Heart left ventricle (tissue), 16 donors: ENCODE results near the gene NEURL1. TPM values are rescaled to one million over a fixed set of nuclear protein-coding genes. Genes with fewer than 3 reads are reported as not detected.

Experiments
- ATAC-seq, 4 donors: fragments of 200-7000 bp; cut with Tn5 transposase; one replicate each; pipeline ENCODE4 v1.9.1; 2020 to 2022; ENCODE audit warnings: moderate library complexity in 4 of 4, mild to moderate bottlenecking in 3 of 4, moderate number of reproducible peaks in 1 of 4
- DNase-seq, 5 donors: peaks; one replicate each; pipeline ENCODE4 v3.0.0-alpha.2; 2020
- H3K27ac ChIP-seq, 12 donors: fragments of 200-600 bp; sonication (generic) in 4 of 12; one replicate each; pipeline versions ENCODE4 v1.5.0 to v1.8.0; 2016 to 2022; ENCODE audit warnings: mild to moderate bottlenecking in 2 of 12
- H3K27me3 ChIP-seq, 9 donors: fragments of 200-600 bp; sonication (generic) in 2 of 9; one replicate each; pipeline versions ENCODE4 v1.5.1 to v1.8.0; 2016 to 2022; ENCODE audit warnings: mild to moderate bottlenecking in 3 of 9
- H3K36me3 ChIP-seq, 9 donors: fragments of 200-600 bp; sonication (generic) in 2 of 9; one replicate each; pipeline versions ENCODE4 v1.5.0 to v1.8.0; 2018 to 2022; ENCODE audit warnings: mild to moderate bottlenecking in 2 of 9
- H3K4me1 ChIP-seq, 12 donors: fragments of 200-600 bp; sonication (generic) in 4 of 12; one replicate each; pipeline versions ENCODE4 v1.5.0 to v1.8.0; 2016 to 2022; ENCODE audit warnings: mild to moderate bottlenecking in 3 of 12
- H3K4me3 ChIP-seq, 12 donors: fragments of 200-600 bp; sonication (generic) in 4 of 12; one replicate each; pipeline versions ENCODE4 v1.5.0 to v1.8.0; 2017 to 2022; ENCODE audit warnings: mild to moderate bottlenecking in 9 of 12, moderate library complexity in 4 of 12
- H3K9me3 ChIP-seq, 12 donors: fragments of 200-600 bp; sonication (generic) in 4 of 12; one replicate each; pipeline versions ENCODE4 v1.5.0 to v1.8.0; 2016 to 2022; ENCODE audit warnings: mild to moderate bottlenecking in 1 of 12
- POLR2A ChIP-seq, 2 donors: fragments of 450-650 bp; IDR thresholded peaks; one replicate each; pipeline ENCODE4 v1.6.1; 2017; ENCODE audit warnings: antibody characterized with exemption in 2 of 2, mild to moderate bottlenecking in 2 of 2, moderate library complexity in 2 of 2
- WGBS, 4 donors: extraction: QIAGEN DNeasy Blood & Tissue Kit in 2 of 4; methylation state at CpG; one replicate each; pipeline versions ENCODE4 v1.1.5 to v1.1.7; 2013 to 2018; 5-methylcytosine and 5-hydroxymethylcytosine counted together
- intact Hi-C, 10 donors: fragments of 100-400 bp; cut with DNase I; formaldehyde crosslinking; loops; one replicate each; pipeline versions ENCODE4 v1.11.1 to v1.14.2; 2022
- polyA plus RNA-seq, 2 donors: library from polyadenylated mRNA; stranded (reverse); fragments of 200-250 nt; gene quantifications; one replicate each; pipeline ENCODE4 v1.2.3, GENCODE V29; 2013
- total RNA-seq, 9 donors: library from RNA; depleted of rRNA in 2 of 9; stranded (reverse); fragments of >200 nt in 2 of 9; fragmentation: NEBNext Ultra II Directional in 3 of 9; extraction: Animal tissue kit (Norgen Biotek cat#: 25700) in 3 of 9; gene quantifications; one replicate each; pipeline versions ENCODE4 v1.1.0 to v1.2.4, GENCODE V29; 2016 to 2023
- TF ChIP-seq, protein P1 (sequence below), 12 donors: fragments of 200-600 bp; sonication (generic) in 4 of 12; IDR thresholded peaks; one replicate each; pipeline versions ENCODE4 v1.5.0 to v1.8.0; 2018 to 2022; ENCODE audit warnings: antibody characterized with exemption in 12 of 12, mild to moderate bottlenecking in 5 of 12
- donor health status: ischemic (EF 13 %, LVEDD 7.1; RV severe dilation, severe dysfunction).
- donor health status: healthy with polysubstance abuse.
- donor health status: DM: no; HTN: yes; CAD: no.
- donor health status: DM: no; HTN: no; CAD: no.
- donor health status: ischemic (EF 25% LVEDD 6.9; RV normal size, moderate dysfunction).
- donor health status: ischemic (EF 25% LVEDD 5.7; RV mildly dilated, moderate dysfunction).
- donor health status: healthy.
- donor health status: DM: yes; HTN: yes; CAD: no.
- donor health status: ischemic (EF 35%, LVEDD 5.7; RV mildly dilated, moderate dysfunction).
- donor health status: nonischemic (EF 11% LVEDD 7.7; RV severe dilation, severe dysfunction).
- donor health status: DM: yes; HTN: yes; CAD: no.
- donor health status: PGD.
- donor health status: ischemic (EF 29% LVEDD 5.4; RV normal size, mild dysfunction).
- donor health status: nonischemic (EF 23%, LVEDD 6.1; RV moderate dilation, normal function).

The NEURL1 gene
- total and polyA plus RNA-seq, 11 donors = 0.07 to 0.64 (median 0.14) TPM; not detected in 2

DNA sequence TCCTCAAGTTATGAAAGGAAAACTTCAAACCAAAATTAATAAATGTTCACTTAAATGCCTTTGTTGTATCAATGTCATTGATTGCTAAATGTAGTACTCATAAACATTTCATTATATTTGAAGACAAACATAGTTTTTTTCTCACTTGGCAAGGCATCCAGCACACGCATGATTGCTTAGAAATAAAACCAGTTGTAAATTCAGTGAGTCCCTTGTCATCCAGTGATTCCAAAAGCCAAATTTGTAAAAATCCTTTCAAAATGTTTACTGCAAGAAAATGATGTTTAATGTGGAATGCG is 6.1 kb upstream of the NEURL1 start:
- intact Hi-C loops = loop anchor here in 2 of 10 donors (2.0 kb wide), 1 partner anchor 71 kb away; no protein-coding TSS in a partner anchor
- no peak for TF ChIP-seq POLR2A (IDR thresholded peaks at IDR 0.05)
- TF ChIP-seq, protein P1, sequence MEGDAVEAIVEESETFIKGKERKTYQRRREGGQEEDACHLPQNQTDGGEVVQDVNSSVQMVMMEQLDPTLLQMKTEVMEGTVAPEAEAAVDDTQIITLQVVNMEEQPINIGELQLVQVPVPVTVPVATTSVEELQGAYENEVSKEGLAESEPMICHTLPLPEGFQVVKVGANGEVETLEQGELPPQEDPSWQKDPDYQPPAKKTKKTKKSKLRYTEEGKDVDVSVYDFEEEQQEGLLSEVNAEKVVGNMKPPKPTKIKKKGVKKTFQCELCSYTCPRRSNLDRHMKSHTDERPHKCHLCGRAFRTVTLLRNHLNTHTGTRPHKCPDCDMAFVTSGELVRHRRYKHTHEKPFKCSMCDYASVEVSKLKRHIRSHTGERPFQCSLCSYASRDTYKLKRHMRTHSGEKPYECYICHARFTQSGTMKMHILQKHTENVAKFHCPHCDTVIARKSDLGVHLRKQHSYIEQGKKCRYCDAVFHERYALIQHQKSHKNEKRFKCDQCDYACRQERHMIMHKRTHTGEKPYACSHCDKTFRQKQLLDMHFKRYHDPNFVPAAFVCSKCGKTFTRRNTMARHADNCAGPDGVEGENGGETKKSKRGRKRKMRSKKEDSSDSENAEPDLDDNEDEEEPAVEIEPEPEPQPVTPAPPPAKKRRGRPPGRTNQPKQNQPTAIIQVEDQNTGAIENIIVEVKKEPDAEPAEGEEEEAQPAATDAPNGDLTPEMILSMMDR (IDR thresholded peaks at IDR 0.05) = no peak
- Histone ChIP-seq H3K27me3 (peaks cover 0 to 2% (median 0%) of the 10 kb centered on the region in 9 donors), H3K36me3 (no peaks in the 10 kb centered on the region), H3K4me1 (peaks cover 0 to 12% (median 0%) of the 10 kb centered on the region in 12 donors), H3K9me3 (no peaks in the 10 kb centered on the region), H3K4me3 (no peak overlapping the region), H3K27ac (no peak overlapping the region)
- DNase-seq (no peak), ATAC-seq (no peak)
- 84 to 96% (median 90%) methylated on average over 2 of the region's 2 CpGs for WGBS, 4 donors

GRCh38 chr10:103490986-103491314 is 2.6 kb upstream of the NEURL1 start:
- TF ChIP-seq, protein P1 (IDR thresholded peaks at IDR 0.05) = no peak
- no peak for TF ChIP-seq POLR2A (IDR thresholded peaks at IDR 0.05)
- H3K27ac ChIP-seq = no peak overlapping the region
- H3K4me1 ChIP-seq = peaks cover 0 to 30% (median 7%) of the 10 kb centered on the region in 12 donors
- H3K36me3 ChIP-seq = no peaks in the 10 kb centered on the region
- H3K9me3 ChIP-seq = no peaks in the 10 kb centered on the region
- intact Hi-C loops = no loop called here
- ATAC-seq (peak in 1 of 4 donors; percentile 13), DNase-seq (no peak)
- 91 to 100% (median 97%) methylated on average over 1 of the region's 1 CpG for WGBS, 4 donors
- no peak overlapping the region for H3K4me3 ChIP-seq
- H3K27me3 ChIP-seq = peaks cover 0 to 37% (median 9%) of the 10 kb centered on the region in 9 donors

GRCh38 chr10:103491729-103492364 is 1.7 kb upstream of the NEURL1 start:
- peak overlapping the region in 1 of 12 donors; percentile 9 for H3K27ac ChIP-seq
- H3K9me3 ChIP-seq = no peaks in the 10 kb centered on the region
- intact Hi-C loops = no loop called here
- ATAC-seq (peak; percentile 43 to 64 (median 52)), DNase-seq (peak in 1 of 5 donors; percentile 22)
- peaks cover 0 to 37% (median 9%) of the 10 kb centered on the region in 9 donors for H3K27me3 ChIP-seq
- no peaks in the 10 kb centered on the region for H3K36me3 ChIP-seq
- no peak for TF ChIP-seq POLR2A (IDR thresholded peaks at IDR 0.05)
- TF ChIP-seq, protein P1 (IDR thresholded peaks at IDR 0.05) = no peak
- H3K4me1 ChIP-seq = peaks cover 0 to 30% (median 7%) of the 10 kb centered on the region in 12 donors
- WGBS, 4 donors = 45 to 61% (median 56%) methylated on average over 7 of the region's 7 CpGs
- no peak overlapping the region for H3K4me3 ChIP-seq

- intact Hi-C loops = no loop called here
- 63 to 70% (median 68%) methylated on average over 2 to 5 of the region's 5 CpGs for WGBS, 4 donors
- DNase-seq = no peak
- H3K36me3 ChIP-seq = no peaks in the 10 kb centered on the region
- no peaks in the 10 kb centered on the region for H3K9me3 ChIP-seq
- peaks cover 0 to 37% (median 9%) of the 10 kb centered on the region in 9 donors for H3K27me3 ChIP-seq
- TF ChIP-seq, protein P1 (IDR thresholded peaks at IDR 0.05) = no peak
- no peak for TF ChIP-seq POLR2A (IDR thresholded peaks at IDR 0.05)
- H3K4me3 ChIP-seq = peak overlapping the region in 7 of 12 donors; percentile 49 to 71 (median 66)
- H3K27ac ChIP-seq = no peak overlapping the region
- H3K4me1 ChIP-seq = peaks cover 0 to 30% (median 7%) of the 10 kb centered on the region in 12 donors
- no peak for ATAC-seq
These were observed 747 bp upstream of the NEURL1 start for GRCh38 chr10:103492655-103493261.
